IMR-90 (cell line): ENCODE measurements around the gene SYNE2. TPM values are rescaled to one million over a fixed set of nuclear protein-coding genes. Genes with fewer than 3 reads are reported as not detected.

Experiments used
- ATAC-seq: fragments of 200-7000 bp; cut with Tn5 transposase; 2 replicates; pipeline ENCODE4 v1.9.1; 2020; ENCODE audit warnings: low read depth, mild to moderate bottlenecking, moderate library complexity
- BruUV-seq: library from RNA; stranded (reverse); fragments of 400-500 nt; replicated peaks from 2 replicates; lab custom pipeline; 2021; lab: Mats Ljungman, UMichigan
- CTCF ChIA-PET: fragments of 300-600 bp; formaldehyde crosslinking; extraction: SDS; loops from one replicate; lab custom pipeline; 2021; ENCODE audit warnings: antibody characterized with exemption; lab: Yijun Ruan, JAX
- POLR2A ChIA-PET: fragments of 300-600 bp; sonication (Branson Sonifier 250); formaldehyde crosslinking; loops from one replicate; lab custom pipeline; 2022; ENCODE audit warnings: antibody characterized with exemption; ENCODE audit not compliant: unreplicated experiment; lab: Charles Lee
- DNase-seq: peaks from one replicate; pipeline ENCODE4 v3.0.0; 2013
- H2AFZ ChIP-seq: replicated peaks from 2 replicates; pipeline ENCODE3; 2013; ENCODE audit warnings: low read length, mild to moderate bottlenecking; ENCODE audit not compliant: poor library complexity
- H2AK5ac ChIP-seq: 2 replicates; pipeline ENCODE4 v1.6.1; 2013; ENCODE audit warnings: low read depth, low read length, inconsistent platforms
- H2AK9ac ChIP-seq: replicated peaks from 2 replicates; pipeline ENCODE3; 2013; ENCODE audit warnings: mild to moderate bottlenecking, low read depth, low read length, moderate library complexity; ENCODE audit not compliant: poor library complexity
- H2BK120ac ChIP-seq: 2 replicates; pipeline ENCODE4 v1.6.1; 2013; ENCODE audit warnings: low read depth, low read length, inconsistent platforms
- H2BK15ac ChIP-seq: 3 replicates; pipeline ENCODE4 v1.6.1; 2013; ENCODE audit warnings: low read depth, low read length, inconsistent platforms
- H2BK20ac ChIP-seq: 2 replicates; pipeline ENCODE4 v1.6.1; 2013; ENCODE audit warnings: low read depth, mild to moderate bottlenecking, inconsistent platforms, low read length, moderate library complexity
- H2BK5ac ChIP-seq: 2 replicates; pipeline ENCODE4 v1.6.1; 2013; ENCODE audit warnings: mild to moderate bottlenecking, low read depth, low read length, inconsistent platforms; ENCODE audit not compliant: poor library complexity, severe bottlenecking
- H3K14ac ChIP-seq: replicated peaks from 2 replicates; pipeline ENCODE4 v1.6.1; 2013; ENCODE audit warnings: low read depth, low read length, inconsistent platforms
- H3K18ac ChIP-seq: 2 replicates; pipeline ENCODE4 v1.6.1; 2013; ENCODE audit warnings: low read depth, low read length, control low read depth
- H3K23ac ChIP-seq: 2 replicates; pipeline ENCODE4 v1.6.1; 2013; ENCODE audit warnings: low read depth, low read length, inconsistent platforms
- H3K27ac ChIP-seq: 2 replicates; pipeline ENCODE4 v1.5.1; 2013; ENCODE audit warnings: mild to moderate bottlenecking, control low read depth, low read length; ENCODE audit not compliant: insufficient read depth
- H3K27me3 ChIP-seq: 2 replicates; pipeline ENCODE4 v1.6.1; 2013; ENCODE audit warnings: low read length; ENCODE audit not compliant: control insufficient read depth, insufficient read depth
- H3K36me3 ChIP-seq: 2 replicates; pipeline ENCODE4 v1.6.1; 2013; ENCODE audit warnings: low read length, mixed read lengths; ENCODE audit not compliant: control insufficient read depth, insufficient read depth
- H3K4ac ChIP-seq: 2 replicates; pipeline ENCODE4 v1.6.1; 2013; ENCODE audit warnings: low read depth, low read length, inconsistent platforms
- H3K4me1 ChIP-seq: 2 replicates; pipeline ENCODE4 v1.6.1; 2013; ENCODE audit warnings: low read length, mixed read lengths; ENCODE audit not compliant: control insufficient read depth, insufficient read depth
- H3K4me2 ChIP-seq: 2 replicates; pipeline ENCODE4 v1.6.1; 2013; ENCODE audit warnings: low read depth, mild to moderate bottlenecking, control low read depth, low read length, moderate library complexity
- H3K4me3 ChIP-seq: 2 replicates; pipeline ENCODE4 v1.5.1; 2013; ENCODE audit warnings: low read depth, mild to moderate bottlenecking, control low read depth, low read length, moderate library complexity; ENCODE audit not compliant: insufficient read depth
- H3K56ac ChIP-seq: 2 replicates; pipeline ENCODE4 v1.6.1; 2013; ENCODE audit warnings: low read length, inconsistent platforms; ENCODE audit not compliant: insufficient read depth; ENCODE audit errors: extremely low read depth
- H3K79me1 ChIP-seq, 2 experiments: 2 replicates each; pipeline ENCODE4 v1.6.1; 2013; ENCODE audit warnings: low read length in 2 of 2, inconsistent platforms in 1 of 2, low read depth in 1 of 2
- H3K9ac ChIP-seq: 2 replicates; pipeline ENCODE4 v1.6.1; 2013; ENCODE audit warnings: low read depth, low read length, control low read depth
- H3K9me1 ChIP-seq: 2 replicates; pipeline ENCODE4 v1.6.1; 2013; ENCODE audit warnings: low read length, inconsistent platforms; ENCODE audit not compliant: insufficient read depth
- H3K9me3 ChIP-seq: 2 replicates; pipeline ENCODE4 v1.6.1; 2013; ENCODE audit warnings: low read length; ENCODE audit not compliant: control insufficient read depth, insufficient read depth
- H4K20me1 ChIP-seq: 2 replicates; pipeline ENCODE4 v1.6.1; 2013; ENCODE audit warnings: low read length, inconsistent platforms; ENCODE audit not compliant: insufficient read depth
- H4K5ac ChIP-seq: 2 replicates; pipeline ENCODE4 v1.6.1; 2013; ENCODE audit warnings: mild to moderate bottlenecking, low read depth, low read length, control low read depth
- H4K8ac ChIP-seq, 2 experiments: 2 replicates each; pipeline ENCODE4 v1.6.1; 2013; ENCODE audit warnings: low read depth in 2 of 2, low read length in 2 of 2, control low read depth in 1 of 2, inconsistent platforms in 1 of 2
- H4K91ac ChIP-seq: 2 replicates; pipeline ENCODE4 v1.6.1; 2013; ENCODE audit warnings: low read depth, low read length, inconsistent platforms; ENCODE audit not compliant: insufficient read depth
- BHLHE40 ChIP-seq: fragments of 150-350 bp; IDR thresholded peaks from 2 replicates; pipeline ENCODE4 v1.6.1; 2016; ENCODE audit warnings: mild to moderate bottlenecking, low read depth, low read length
- CEBPB ChIP-seq: IDR thresholded peaks from 2 replicates; pipeline ENCODE4 v1.6.1; 2012; ENCODE audit warnings: low read depth, low read length, improper control_type of control experiment
- CHD1 ChIP-seq: IDR thresholded peaks from 2 replicates; pipeline ENCODE4 v1.6.1; 2012; ENCODE audit warnings: low read depth, low read length, improper control_type of control experiment
- FOS ChIP-seq: fragments of 150-350 bp; IDR thresholded peaks from 2 replicates; pipeline ENCODE4 v1.6.1; 2016; ENCODE audit warnings: low read depth, low read length
- MAFK ChIP-seq: IDR thresholded peaks from 2 replicates; pipeline ENCODE4 v1.6.1; 2012; ENCODE audit warnings: low read depth, low read length, improper control_type of control experiment
- MAZ ChIP-seq: IDR thresholded peaks from 2 replicates; pipeline ENCODE4 v1.6.1; 2012; ENCODE audit warnings: low read depth, mild to moderate bottlenecking, low read length, improper control_type of control experiment, moderate library complexity, borderline replicate concordance
- MXI1 ChIP-seq: IDR thresholded peaks from 2 replicates; pipeline ENCODE4 v1.6.1; 2012; ENCODE audit warnings: low read depth, mild to moderate bottlenecking, low read length, moderate library complexity, borderline replicate concordance
- NFE2L2 ChIP-seq: fragments of 150-350 bp; IDR thresholded peaks from 2 replicates; pipeline ENCODE4 v1.6.1; 2016; ENCODE audit warnings: low read depth, mild to moderate bottlenecking, low read length
- POLR2A ChIP-seq: IDR thresholded peaks from 2 replicates; pipeline ENCODE4 v1.6.1; 2012; ENCODE audit warnings: mild to moderate bottlenecking, low read depth, low read length
- RAD21 ChIP-seq: IDR thresholded peaks from 2 replicates; pipeline ENCODE4 v1.6.1; 2012; ENCODE audit warnings: low read length, improper control_type of control experiment
- RCOR1 ChIP-seq: IDR thresholded peaks from 2 replicates; pipeline ENCODE4 v1.6.1; 2012; ENCODE audit warnings: mild to moderate bottlenecking, low read length, improper control_type of control experiment; ENCODE audit not compliant: insufficient replicate concordance
- RFX5 ChIP-seq: IDR thresholded peaks from 2 replicates; pipeline ENCODE4 v1.8.0; 2012; ENCODE audit warnings: low read depth, mild to moderate bottlenecking, low read length, moderate library complexity
- SMC3 ChIP-seq: fragments of 150-350 bp; IDR thresholded peaks from 2 replicates; pipeline ENCODE4 v1.6.1; 2016; ENCODE audit warnings: low read depth, mild to moderate bottlenecking, antibody characterized with exemption, low read length, moderate library complexity
- WGBS, 2 experiments: methylation state at CpG; one replicate each; pipeline versions ENCODE4 v1.1.5 to v1.1.7; 2013; ENCODE audit warnings: missing lambda C conversion rate in 2 of 2; ENCODE audit not compliant: insufficient read length in 1 of 2; ENCODE audit errors: extremely low coverage in 2 of 2; 5-methylcytosine and 5-hydroxymethylcytosine counted together
- dilution Hi-C: fragments of 300-500 bp; cut with HindIII; formaldehyde crosslinking; loops from one replicate; pipeline ENCODE4 v1.14.3; 2018; ENCODE audit warnings: low sequenced_read_pairs; ENCODE audit not compliant: unreplicated experiment
- in situ Hi-C: fragments of 300-500 bp; cut with MboI; formaldehyde crosslinking; loops from 3 replicates; pipeline ENCODE4 v1.14.3; 2019; ENCODE audit warnings: low sequenced_read_pairs, inconsistent platforms, mixed read lengths
- intact Hi-C: fragments of 100-400 bp; cut with micrococcal nuclease; formaldehyde crosslinking; loops from 2 replicates; pipeline ENCODE4 v1.10.0; 2022
- polyA plus RNA-seq, 3 experiments: library from polyadenylated mRNA; depleted of rRNA; stranded (reverse); fragments of >200 nt; gene quantifications; 2 replicates each; pipeline ENCODE4 v1.2.3, GENCODE V29; 2012; ENCODE audit warnings: low replicate concordance in 1 of 3
- total RNA-seq: library from RNA; depleted of rRNA; stranded (reverse); fragments of >200 nt; gene quantifications from 2 replicates; pipeline ENCODE4 v1.2.3, GENCODE V29; 2012
- TF ChIP-seq, protein P1 (sequence below): fragments of 150-350 bp; IDR thresholded peaks from 2 replicates; pipeline ENCODE4 v1.6.1; 2016; ENCODE audit warnings: low read depth, mild to moderate bottlenecking, low read length, moderate library complexity, borderline replicate concordance
- TF ChIP-seq, protein P2 (sequence below): conservative IDR thresholded peaks from 2 replicates; pipeline ENCODE4 v1.5.1; 2012; ENCODE audit warnings: mild to moderate bottlenecking, low read depth, low read length, improper control_type of control experiment
- TF ChIP-seq, protein P3 (sequence below): fragments of 150-350 bp; IDR thresholded peaks from 2 replicates; pipeline ENCODE4 v1.6.1; 2017; ENCODE audit warnings: mild to moderate bottlenecking, antibody characterized with exemption, low read length, low read depth

Gene SYNE2
- total and polyA plus RNA-seq, 2 of the 4 experiments (the other 2 are of a cell fraction): 5.2 to 28.9 TPM

DNA sequence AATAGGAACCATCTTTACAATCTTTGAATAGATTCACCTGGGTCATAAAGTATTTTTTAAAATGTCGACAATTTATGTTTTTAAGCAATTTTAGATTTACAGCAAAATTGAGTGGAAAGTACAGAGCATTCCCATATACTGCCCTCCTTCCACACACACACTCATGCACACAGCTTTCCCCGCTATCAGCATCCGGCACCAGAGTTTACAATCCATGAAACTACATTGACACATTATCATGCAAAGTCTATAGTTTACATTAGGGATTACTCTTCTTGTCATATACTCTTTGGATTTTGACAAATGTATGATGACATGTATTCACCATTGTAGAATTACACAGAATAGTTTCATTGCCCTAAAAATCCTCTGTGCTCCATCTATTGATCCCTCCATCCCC is 9.0 kb upstream of the SYNE2 start:
- H3K18ac ChIP-seq: no peak overlapping the region

More for the DNA sequence above, 9.0 kb upstream of the SYNE2 start:
- ATAC-seq: no peak
- no TSS peak for BruUV-seq
- H3K56ac ChIP-seq: no peak overlapping the region
- no peaks in the 10 kb centered on the region for H3K4me1 ChIP-seq
- H3K4ac ChIP-seq: no peak overlapping the region
- CTCF ChIA-PET: no interaction called here
- H3K4me2 ChIP-seq: no peak overlapping the region
- no peak for DNase-seq
- H2BK5ac ChIP-seq: no peak overlapping the region
- no peak overlapping the region for H4K91ac ChIP-seq
- H4K5ac ChIP-seq: no peak overlapping the region
- no peak overlapping the region for H4K8ac ChIP-seq
- no peak overlapping the region for H3K27ac ChIP-seq
- H2BK15ac ChIP-seq: no peak overlapping the region
- no peak overlapping the region for H3K23ac ChIP-seq
- H2AK5ac ChIP-seq: no peak overlapping the region
- H2AK9ac ChIP-seq: no peak overlapping the region
- H3K36me3 ChIP-seq: no peaks in the 10 kb centered on the region
- TF ChIP-seq RAD21: no peak
- TF ChIP-seq MAFK: no peak
- TF ChIP-seq, protein P1, sequence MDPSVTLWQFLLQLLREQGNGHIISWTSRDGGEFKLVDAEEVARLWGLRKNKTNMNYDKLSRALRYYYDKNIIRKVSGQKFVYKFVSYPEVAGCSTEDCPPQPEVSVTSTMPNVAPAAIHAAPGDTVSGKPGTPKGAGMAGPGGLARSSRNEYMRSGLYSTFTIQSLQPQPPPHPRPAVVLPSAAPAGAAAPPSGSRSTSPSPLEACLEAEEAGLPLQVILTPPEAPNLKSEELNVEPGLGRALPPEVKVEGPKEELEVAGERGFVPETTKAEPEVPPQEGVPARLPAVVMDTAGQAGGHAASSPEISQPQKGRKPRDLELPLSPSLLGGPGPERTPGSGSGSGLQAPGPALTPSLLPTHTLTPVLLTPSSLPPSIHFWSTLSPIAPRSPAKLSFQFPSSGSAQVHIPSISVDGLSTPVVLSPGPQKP: no peak
- no peak for TF ChIP-seq MAZ
- TF ChIP-seq, protein P2, sequence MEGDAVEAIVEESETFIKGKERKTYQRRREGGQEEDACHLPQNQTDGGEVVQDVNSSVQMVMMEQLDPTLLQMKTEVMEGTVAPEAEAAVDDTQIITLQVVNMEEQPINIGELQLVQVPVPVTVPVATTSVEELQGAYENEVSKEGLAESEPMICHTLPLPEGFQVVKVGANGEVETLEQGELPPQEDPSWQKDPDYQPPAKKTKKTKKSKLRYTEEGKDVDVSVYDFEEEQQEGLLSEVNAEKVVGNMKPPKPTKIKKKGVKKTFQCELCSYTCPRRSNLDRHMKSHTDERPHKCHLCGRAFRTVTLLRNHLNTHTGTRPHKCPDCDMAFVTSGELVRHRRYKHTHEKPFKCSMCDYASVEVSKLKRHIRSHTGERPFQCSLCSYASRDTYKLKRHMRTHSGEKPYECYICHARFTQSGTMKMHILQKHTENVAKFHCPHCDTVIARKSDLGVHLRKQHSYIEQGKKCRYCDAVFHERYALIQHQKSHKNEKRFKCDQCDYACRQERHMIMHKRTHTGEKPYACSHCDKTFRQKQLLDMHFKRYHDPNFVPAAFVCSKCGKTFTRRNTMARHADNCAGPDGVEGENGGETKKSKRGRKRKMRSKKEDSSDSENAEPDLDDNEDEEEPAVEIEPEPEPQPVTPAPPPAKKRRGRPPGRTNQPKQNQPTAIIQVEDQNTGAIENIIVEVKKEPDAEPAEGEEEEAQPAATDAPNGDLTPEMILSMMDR: no peak
- no peak for TF ChIP-seq MXI1
- TF ChIP-seq FOS: no peak
- TF ChIP-seq CEBPB: no peak
- TF ChIP-seq SMC3: no peak
- TF ChIP-seq BHLHE40: no peak
- no peak for TF ChIP-seq RCOR1
- no peak for TF ChIP-seq POLR2A
- no peak for TF ChIP-seq RFX5
- no peak for TF ChIP-seq CHD1
- TF ChIP-seq, protein P3, sequence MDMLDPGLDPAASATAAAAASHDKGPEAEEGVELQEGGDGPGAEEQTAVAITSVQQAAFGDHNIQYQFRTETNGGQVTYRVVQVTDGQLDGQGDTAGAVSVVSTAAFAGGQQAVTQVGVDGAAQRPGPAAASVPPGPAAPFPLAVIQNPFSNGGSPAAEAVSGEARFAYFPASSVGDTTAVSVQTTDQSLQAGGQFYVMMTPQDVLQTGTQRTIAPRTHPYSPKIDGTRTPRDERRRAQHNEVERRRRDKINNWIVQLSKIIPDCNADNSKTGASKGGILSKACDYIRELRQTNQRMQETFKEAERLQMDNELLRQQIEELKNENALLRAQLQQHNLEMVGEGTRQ: no peak
- no peak for TF ChIP-seq NFE2L2
- H2AFZ ChIP-seq: no peak overlapping the region
- H3K9me1 ChIP-seq: no peaks in the 10 kb centered on the region
- H3K27me3 ChIP-seq: peaks cover 3% of the 10 kb centered on the region
- dilution Hi-C loops (no loop called here), intact Hi-C loops (no loop called here), in situ Hi-C loops (no loop called here)
- H2BK20ac ChIP-seq: no peak overlapping the region
- no peak overlapping the region for H3K14ac ChIP-seq
- no peak overlapping the region for H2BK120ac ChIP-seq
- no CpG with 5 or more reads among the region's 3 CpGs for WGBS, 2 experiments
- POLR2A ChIA-PET: no interaction called here
- H4K20me1 ChIP-seq: no peaks in the 10 kb centered on the region
- no peak overlapping the region for H3K9ac ChIP-seq
- H3K4me3 ChIP-seq: no peak overlapping the region
- H3K79me1 ChIP-seq: no peaks in the 10 kb centered on the region
- H3K9me3 ChIP-seq: peaks cover 9% of the 10 kb centered on the region
